Stomach smooth muscle (tissue), 2 donors: Measurements from ENCODE around the gene TREML2.

Source experiments
- H3K27ac ChIP-seq: one replicate; pipeline ENCODE4 v1.7.0; 2013; ENCODE audit warnings: mild to moderate bottlenecking, low read length, inconsistent platforms
- H3K27me3 ChIP-seq, 2 donors: one replicate each; pipeline ENCODE4 v1.7.0; 2013; ENCODE audit warnings: low read length in 2 of 2; ENCODE audit not compliant: insufficient read depth in 2 of 2, control insufficient read depth in 1 of 2
- H3K36me3 ChIP-seq, 2 donors: one replicate each; pipeline ENCODE4 v1.7.0; 2013; ENCODE audit warnings: low read length in 2 of 2; ENCODE audit not compliant: control insufficient read depth in 2 of 2, insufficient read depth in 2 of 2
- H3K4me1 ChIP-seq: one replicate; pipeline ENCODE4 v1.7.0; 2013; ENCODE audit warnings: low read length; ENCODE audit not compliant: control insufficient read depth, insufficient read depth
- H3K4me3 ChIP-seq, 2 donors: one replicate each; pipeline ENCODE4 v1.7.0; 2013; ENCODE audit warnings: low read length in 2 of 2
- H3K9ac ChIP-seq, 2 donors: one replicate each; pipeline ENCODE4 v1.7.0; 2013; ENCODE audit warnings: low read length in 2 of 2, mild to moderate bottlenecking in 1 of 2
- H3K9me3 ChIP-seq, 2 donors: one replicate each; pipeline ENCODE4 v1.7.0; 2013; ENCODE audit warnings: low read length in 2 of 2; ENCODE audit not compliant: control insufficient read depth in 2 of 2
- donor health status: healthy.
- donor health status: Pancreatic carcinoma.

TREML2 gene

GRCh38 chr6:41228616-41229015, 27.7 kb upstream of the TREML2 start:
- no peak overlapping the region for H3K4me3 ChIP-seq
- H3K9me3 ChIP-seq = no peaks in the 10 kb centered on the region
- H3K27ac ChIP-seq = no peak overlapping the region
- no peaks in the 10 kb centered on the region for H3K4me1 ChIP-seq
- H3K9ac ChIP-seq = no peak overlapping the region
- no peaks in the 10 kb centered on the region for H3K36me3 ChIP-seq
- H3K27me3 ChIP-seq = peaks cover 0 to 16% of the 10 kb centered on the region in 2 donors

DNA sequence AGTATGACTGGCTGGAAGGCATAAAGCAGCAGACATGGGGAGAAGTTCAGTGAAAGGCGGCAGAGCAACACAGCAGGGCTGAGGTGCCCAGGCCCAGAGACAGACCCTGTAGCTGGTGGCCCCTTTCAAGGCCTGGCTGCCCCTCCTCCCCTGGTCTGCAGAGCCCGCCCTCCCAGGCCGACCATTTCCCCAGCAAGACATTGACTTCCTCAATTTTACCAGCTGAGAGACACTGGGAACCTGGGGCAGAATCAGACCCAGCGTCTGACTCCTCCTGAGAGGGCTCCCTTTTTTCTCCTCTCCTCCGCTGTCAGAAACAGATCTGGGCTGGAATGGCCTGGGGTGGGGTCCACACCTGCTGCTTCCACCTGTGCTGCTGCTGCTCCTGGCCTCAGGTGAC, 27.1 kb upstream of the TREML2 start, which contains the start of gene TREML4:
TREML4 (plus strand) TSS at position 254 of the 400 bp plus-strand sequence; CDS start at position 333, 79 bp downstream.
- H3K27me3 ChIP-seq = peaks cover 0 to 20% of the 10 kb centered on the region in 2 donors
- no peak within 1 kb of the TSS for H3K4me3 ChIP-seq
- H3K27ac ChIP-seq = no peak within 1 kb of the TSS
- no peaks in the 10 kb centered on the region for H3K36me3 ChIP-seq
- H3K9ac ChIP-seq = no peak within 1 kb of the TSS
- H3K4me1 ChIP-seq = no peaks in the 10 kb centered on the region
- H3K9me3 ChIP-seq = no peaks in the 10 kb centered on the region

- no peaks in the 10 kb centered on the region for H3K36me3 ChIP-seq
- H3K4me3 ChIP-seq = no peak overlapping the region
- no peak overlapping the region for H3K9ac ChIP-seq
- H3K27ac ChIP-seq = no peak overlapping the region
- H3K9me3 ChIP-seq = no peaks in the 10 kb centered on the region
- H3K27me3 ChIP-seq = peaks cover 0 to 20% of the 10 kb centered on the region in 2 donors
- H3K4me1 ChIP-seq = no peaks in the 10 kb centered on the region
Observed at GRCh38 chr6:41226752-41227151, 25.8 kb upstream of the TREML2 start.

DNA sequence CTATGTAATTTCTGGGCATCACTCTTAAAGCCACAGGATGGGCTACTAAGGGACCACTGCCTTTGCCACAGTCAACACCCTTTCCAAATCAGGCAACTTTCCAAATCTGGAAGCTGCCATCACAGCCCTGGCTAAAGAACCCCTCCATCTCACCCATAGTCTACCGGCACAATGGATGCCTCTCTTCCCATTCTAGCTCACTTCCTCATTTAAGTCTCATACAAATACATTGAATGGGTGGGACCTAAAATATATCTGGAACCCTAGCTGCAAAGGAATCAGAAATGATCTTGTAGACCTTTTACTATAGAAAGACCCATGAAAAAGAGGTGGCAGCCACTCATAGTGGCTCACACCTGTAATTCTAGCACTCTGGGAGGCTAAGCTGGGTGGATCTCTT, 23.9 kb upstream of the TREML2 start:
- no peaks in the 10 kb centered on the region for H3K4me1 ChIP-seq
- no peak overlapping the region for H3K27ac ChIP-seq
- H3K27me3 ChIP-seq = peaks cover 0 to 19% of the 10 kb centered on the region in 2 donors
- no peak overlapping the region for H3K9ac ChIP-seq
- H3K4me3 ChIP-seq = no peak overlapping the region
- peaks cover 0 to 6% of the 10 kb centered on the region in 2 donors for H3K9me3 ChIP-seq
- no peaks in the 10 kb centered on the region for H3K36me3 ChIP-seq

GRCh38 chr6:41222513-41222912, 21.6 kb upstream of the TREML2 start:
- no peaks in the 10 kb centered on the region for H3K36me3 ChIP-seq
- peaks cover 0 to 6% of the 10 kb centered on the region in 2 donors for H3K9me3 ChIP-seq
- no peak overlapping the region for H3K9ac ChIP-seq
- no peak overlapping the region for H3K27ac ChIP-seq
- peaks cover 0 to 10% of the 10 kb centered on the region in 2 donors for H3K27me3 ChIP-seq
- no peaks in the 10 kb centered on the region for H3K4me1 ChIP-seq
- no peak overlapping the region for H3K4me3 ChIP-seq

DNA sequence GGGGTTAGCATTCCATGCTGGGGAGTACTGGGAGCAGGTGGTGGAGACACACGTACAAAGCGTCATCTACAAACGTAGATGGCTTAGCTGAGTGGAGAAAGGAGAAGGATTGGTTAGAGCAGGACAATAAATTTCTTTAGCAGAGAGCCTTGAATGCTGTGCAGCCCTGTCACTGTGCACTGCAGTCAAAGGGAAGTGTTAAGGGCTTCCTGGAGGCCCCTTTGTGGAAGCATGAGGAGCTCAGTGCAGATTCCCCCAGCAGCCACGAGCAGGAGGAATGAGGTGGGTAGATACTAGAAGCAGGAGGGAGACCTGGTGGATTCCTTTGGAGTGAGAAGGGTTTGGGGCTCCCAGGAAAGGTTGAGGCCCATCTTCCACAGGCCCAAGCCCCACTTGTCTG, 21.1 kb upstream of the TREML2 start:
- Histone ChIP-seq H3K27me3 (peaks cover 0 to 8% of the 10 kb centered on the region in 2 donors), H3K4me1 (no peaks in the 10 kb centered on the region), H3K9me3 (peaks cover 0 to 6% of the 10 kb centered on the region in 2 donors), H3K4me3 (no peak overlapping the region), H3K9ac (no peak overlapping the region), H3K36me3 (no peaks in the 10 kb centered on the region), H3K27ac (no peak overlapping the region)

DNA sequence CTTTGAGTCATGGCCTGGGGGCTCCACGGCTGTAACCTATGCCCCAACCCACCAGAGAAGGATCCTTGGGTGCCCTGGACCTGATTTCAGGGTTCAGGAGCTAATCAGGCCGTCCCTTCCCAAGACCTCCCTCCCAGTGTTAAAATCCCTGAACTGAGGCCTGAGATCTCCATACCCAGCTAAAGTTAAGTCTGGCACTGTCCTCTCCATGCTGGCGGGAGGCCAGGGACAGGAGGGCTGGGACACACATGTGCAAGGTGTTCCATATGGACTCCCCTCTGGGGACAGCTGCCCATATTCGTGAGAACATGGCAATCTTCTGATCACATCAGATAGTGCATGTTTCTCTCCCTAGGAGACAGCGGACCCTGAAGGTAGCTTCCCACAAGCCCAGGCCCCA, 15.7 kb upstream of the TREML2 start:
- Histone ChIP-seq H3K9me3 (peaks cover 3 to 8% of the 10 kb centered on the region in 2 donors), H3K9ac (no peak overlapping the region), H3K4me3 (no peak overlapping the region), H3K36me3 (no peaks in the 10 kb centered on the region), H3K27me3 (peaks cover 2 to 4% of the 10 kb centered on the region in 2 donors), H3K4me1 (no peaks in the 10 kb centered on the region), H3K27ac (no peak overlapping the region)

GRCh38 chr6:41215777-41216176, 14.8 kb upstream of the TREML2 start:
- no peaks in the 10 kb centered on the region for H3K36me3 ChIP-seq
- H3K27ac ChIP-seq = no peak overlapping the region
- peaks cover 2 to 4% of the 10 kb centered on the region in 2 donors for H3K27me3 ChIP-seq
- H3K9ac ChIP-seq = no peak overlapping the region
- no peak overlapping the region for H3K4me3 ChIP-seq
- no peaks in the 10 kb centered on the region for H3K4me1 ChIP-seq
- peaks cover 3% of the 10 kb centered on the region in 2 donors for H3K9me3 ChIP-seq

DNA sequence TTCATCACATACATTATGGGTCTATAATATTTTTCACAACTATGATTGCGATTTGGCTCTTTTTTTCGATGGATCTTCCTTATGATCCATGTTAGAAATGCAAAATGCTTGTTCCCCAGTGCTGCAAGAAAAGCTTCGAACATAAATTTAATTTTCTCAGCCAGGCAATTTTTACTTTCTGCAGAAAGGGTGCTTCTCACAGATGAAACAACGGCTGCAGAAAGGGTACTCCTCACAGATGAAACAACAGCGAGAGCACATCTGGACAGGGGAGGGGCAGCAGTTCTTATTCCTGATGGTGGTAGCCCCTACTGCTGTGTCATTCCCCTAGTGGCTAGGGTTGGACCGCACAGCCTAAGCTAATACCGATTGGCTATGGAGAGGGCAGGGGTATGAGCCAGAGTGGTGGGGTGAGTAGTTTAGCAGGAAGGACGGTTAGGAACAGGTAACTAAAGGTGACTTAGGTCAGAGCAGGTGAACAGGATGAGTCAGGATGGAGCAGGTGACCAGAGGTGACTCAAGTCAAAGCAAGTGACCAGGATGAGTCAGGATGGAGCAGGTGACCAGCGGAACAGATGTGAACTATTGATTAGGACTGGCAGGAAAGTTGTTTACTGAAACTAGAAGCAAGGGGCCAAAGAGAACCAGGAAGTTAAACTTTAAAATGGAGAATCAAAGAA, 13.8 kb upstream of the TREML2 start:
- Histone ChIP-seq H3K4me1 (no peaks in the 10 kb centered on the region), H3K27me3 (peaks cover 3 to 4% of the 10 kb centered on the region in 2 donors), H3K4me3 (no peak overlapping the region), H3K27ac (no peak overlapping the region), H3K36me3 (no peaks in the 10 kb centered on the region), H3K9me3 (peaks cover 3% of the 10 kb centered on the region in 2 donors), H3K9ac (no peak overlapping the region)

GRCh38 chr6:41209547-41210320, 8.8 kb upstream of the TREML2 start:
- Histone ChIP-seq H3K4me3 (no peak overlapping the region), H3K4me1 (no peaks in the 10 kb centered on the region)

More at GRCh38 chr6:41209547-41210320, 8.8 kb upstream of the TREML2 start:
- Histone ChIP-seq H3K9me3 (peaks cover 0 to 6% of the 10 kb centered on the region in 2 donors), H3K9ac (no peak overlapping the region), H3K36me3 (no peaks in the 10 kb centered on the region), H3K27me3 (peaks cover 0 to 3% of the 10 kb centered on the region in 2 donors), H3K27ac (no peak overlapping the region)
